ENCODE data around the gene TNFRSF6B.

The TNFRSF6B gene

DNA sequence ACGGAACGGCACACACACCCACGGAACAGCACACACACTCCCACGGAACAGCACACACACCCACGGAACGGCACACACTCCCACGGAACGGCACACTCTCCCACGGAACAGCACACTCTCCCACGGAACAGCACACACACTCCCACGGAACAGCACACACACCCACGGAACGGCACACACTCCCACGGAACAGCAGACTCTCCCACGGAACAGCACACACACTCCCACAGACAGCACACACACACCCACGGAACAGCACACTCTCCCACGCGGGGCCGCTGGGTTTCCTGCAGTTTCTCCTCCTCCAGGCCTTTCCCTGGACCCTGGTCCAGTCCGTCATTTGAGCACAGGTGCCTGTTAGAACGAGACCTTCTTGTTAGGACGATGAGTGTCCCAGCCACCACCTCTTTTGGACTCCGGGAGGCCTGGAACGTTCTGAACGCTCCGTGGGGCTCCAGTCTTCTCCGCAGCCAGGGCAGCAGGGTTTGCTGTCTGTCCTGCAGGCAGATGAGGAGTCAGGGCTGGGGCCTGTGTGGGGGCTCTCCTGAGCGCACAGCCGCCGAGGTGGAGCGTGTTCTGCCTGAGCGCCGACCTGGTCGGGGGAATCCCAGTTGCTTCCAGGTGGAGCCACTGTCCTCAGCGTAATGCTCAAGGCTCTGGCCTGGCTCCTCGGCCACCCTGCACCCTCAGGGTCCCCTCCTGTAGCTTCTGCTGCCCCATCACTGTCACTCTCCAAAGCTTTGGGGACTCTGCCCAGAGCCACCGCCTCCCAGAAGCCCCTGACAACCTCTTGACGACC, 17.6 kb upstream of the TNFRSF6B start:
- TF ChIP-seq REST (IDR thresholded peaks at IDR 0.05; ENCODE audit: insufficient read depth in 1 of 2, low read depth in 2 of 2, low read length in 2 of 2) (no peak), POLR2AphosphoS5 (IDR thresholded peaks at IDR 0.05; ENCODE audit: low read depth, low read length) (no peak), SIN3A (IDR thresholded peaks at IDR 0.05; ENCODE audit: borderline replicate concordance, insufficient read depth, low read length) (no peak), TAF1 (IDR thresholded peaks at IDR 0.05; ENCODE audit: borderline replicate concordance, insufficient read depth, low read length) (no peak), FOXP2 (optimal IDR thresholded peaks at IDR 0.05; ENCODE audit: borderline replicate concordance, extremely low read depth, extremely low read length, insufficient read depth) (no peak)

DNA sequence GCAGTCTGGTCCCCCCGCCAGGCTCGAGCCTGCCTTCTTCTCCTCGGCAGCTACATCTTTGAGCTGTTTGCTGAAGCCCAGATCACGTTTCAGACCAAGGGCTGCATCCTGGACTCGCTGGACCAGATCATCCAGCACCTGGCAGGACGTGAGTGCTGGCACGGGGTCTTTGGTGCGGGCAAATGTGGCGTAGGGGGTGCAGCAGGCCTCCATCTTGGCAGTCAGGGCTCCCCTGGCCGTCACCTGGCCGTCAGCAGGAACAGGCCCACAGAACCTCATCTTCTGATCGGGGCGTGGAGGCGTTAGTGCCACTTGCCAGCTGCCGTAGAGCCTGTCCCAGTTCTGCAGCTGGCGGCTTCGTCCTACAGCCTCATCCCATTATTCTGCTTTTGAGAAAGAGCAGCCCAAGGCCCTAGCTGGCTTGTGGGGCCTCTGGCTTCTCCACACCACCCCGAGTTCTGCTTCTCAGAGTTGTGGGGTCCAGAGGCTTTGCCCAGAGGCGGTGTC, 16.6 kb upstream of the TNFRSF6B start:
- TF ChIP-seq FOXP2 (optimal IDR thresholded peaks at IDR 0.05; ENCODE audit: borderline replicate concordance, extremely low read depth, extremely low read length, insufficient read depth) (no peak), SIN3A (IDR thresholded peaks at IDR 0.05; ENCODE audit: borderline replicate concordance, insufficient read depth, low read length) (no peak), POLR2AphosphoS5 (IDR thresholded peaks at IDR 0.05; ENCODE audit: low read depth, low read length) (no peak), REST (IDR thresholded peaks at IDR 0.05; ENCODE audit: insufficient read depth in 1 of 2, low read depth in 2 of 2, low read length in 2 of 2) (no peak), TAF1 (IDR thresholded peaks at IDR 0.05; ENCODE audit: borderline replicate concordance, insufficient read depth, low read length) (no peak)

GRCh38 chr20:63680427-63680826, 16.0 kb upstream of the TNFRSF6B start:
- no peak for TF ChIP-seq FOXP2 (optimal IDR thresholded peaks at IDR 0.05; ENCODE audit: borderline replicate concordance, extremely low read depth, extremely low read length, insufficient read depth)

- TF ChIP-seq SIN3A (IDR thresholded peaks at IDR 0.05; ENCODE audit: borderline replicate concordance, insufficient read depth, low read length) = no peak
- no peak for TF ChIP-seq FOXP2 (optimal IDR thresholded peaks at IDR 0.05; ENCODE audit: borderline replicate concordance, extremely low read depth, extremely low read length, insufficient read depth)
- no peak for TF ChIP-seq POLR2AphosphoS5 (IDR thresholded peaks at IDR 0.05; ENCODE audit: low read depth, low read length)
- TF ChIP-seq TAF1 (IDR thresholded peaks at IDR 0.05; ENCODE audit: borderline replicate concordance, insufficient read depth, low read length) = no peak
- no peak for TF ChIP-seq REST (IDR thresholded peaks at IDR 0.05; ENCODE audit: insufficient read depth in 1 of 2, low read depth in 2 of 2, low read length in 2 of 2)
Observed at GRCh38 chr20:63680857-63681608, 15.4 kb upstream of the TNFRSF6B start.

GRCh38 chr20:63681609-63682142, 14.8 kb upstream of the TNFRSF6B start:
- TF ChIP-seq POLR2AphosphoS5 (IDR thresholded peaks at IDR 0.05; ENCODE audit: low read depth, low read length) (no peak), REST (IDR thresholded peaks at IDR 0.05; ENCODE audit: insufficient read depth in 1 of 2, low read depth in 2 of 2, low read length in 2 of 2) (no peak), SIN3A (IDR thresholded peaks at IDR 0.05; ENCODE audit: borderline replicate concordance, insufficient read depth, low read length) (no peak), FOXP2 (optimal IDR thresholded peaks at IDR 0.05; ENCODE audit: borderline replicate concordance, extremely low read depth, extremely low read length, insufficient read depth) (no peak), TAF1 (IDR thresholded peaks at IDR 0.05; ENCODE audit: borderline replicate concordance, insufficient read depth, low read length) (no peak)

Data from PFSK-1 (cell line).